Measurements from ENCODE around the gene GRIK5.
"Not testable (repeated sequence)": the region's sequence is repeated elsewhere in the genome, so short reads cannot be mapped to it uniquely, and the experiment has no call there.

GRIK5 gene

DNA sequence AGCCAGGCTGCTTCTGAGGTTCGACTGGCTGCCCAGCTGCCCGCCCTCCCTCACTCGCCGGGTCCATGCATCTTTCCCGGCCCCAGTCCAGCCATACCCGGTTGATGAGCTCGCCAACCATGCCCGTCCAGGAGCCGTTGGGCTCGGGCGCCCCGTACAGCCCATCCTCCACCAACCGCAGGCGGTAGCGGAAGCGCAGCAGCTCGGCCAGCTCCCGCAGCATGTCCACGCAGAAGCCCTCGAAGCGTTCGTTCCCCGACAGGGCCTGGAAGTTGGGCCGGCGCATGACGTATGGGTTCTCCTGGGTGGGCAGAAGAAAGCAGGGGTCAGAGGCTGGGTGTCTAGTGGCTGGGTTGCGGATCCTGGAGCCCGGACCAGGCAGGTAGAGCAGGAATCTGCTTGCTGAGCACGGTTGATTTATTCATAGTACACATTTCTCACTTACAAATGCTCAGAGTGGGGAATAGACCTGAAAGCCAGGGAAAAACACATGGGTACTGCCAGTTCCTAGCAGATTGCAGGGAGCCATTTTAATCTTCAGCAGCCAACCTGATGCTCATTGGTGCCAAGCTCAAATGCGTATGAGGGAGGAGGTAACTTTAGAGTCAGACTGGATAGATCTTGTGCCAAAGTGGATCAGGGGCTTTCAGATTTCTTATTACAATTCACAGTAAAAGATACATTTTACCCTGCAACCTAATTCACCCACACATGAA is 27.4 kb downstream of the GRIK5 start:
- Histone ChIP-seq H3K36me3 (ENCODE audit: insufficient read depth, low read length) (no peaks in the 10 kb centered on the region), H2AFZ (ENCODE audit: low read length) (no peak overlapping the region), H3K9me3 (ENCODE audit: insufficient read depth, low read depth, low read length) (no peaks in the 10 kb centered on the region), H3K9ac (ENCODE audit: low read depth, low read length, poor library complexity, severe bottlenecking) (no peak overlapping the region), H3K79me2 (ENCODE audit: insufficient read depth, low read length) (no peaks in the 10 kb centered on the region), H3K4me3 (ENCODE audit: low read length, poor library complexity, severe bottlenecking) (no peak overlapping the region), H3K27me3 (ENCODE audit: insufficient read depth, low read length, poor library complexity, severe bottlenecking) (no peaks in the 10 kb centered on the region), H3K9me2 (replicated peaks; ENCODE audit: low read depth, low read length) (no peaks in the 10 kb centered on the region), H4K20me1 (ENCODE audit: insufficient read depth, low read length, poor library complexity, severe bottlenecking) (no peaks in the 10 kb centered on the region), H3K4me2 (ENCODE audit: low read depth, low read length, poor library complexity, severe bottlenecking) (no peak overlapping the region), H3K4me1 (ENCODE audit: insufficient read depth, low read length, poor library complexity, severe bottlenecking) (no peaks in the 10 kb centered on the region), H3F3A (ENCODE audit: low read depth) (no peaks in the 10 kb centered on the region)
- no peak for TF ChIP-seq EZH2phosphoT487 (IDR thresholded peaks at IDR 0.05; ENCODE audit: borderline replicate concordance)
- TF ChIP-seq, protein P1, sequence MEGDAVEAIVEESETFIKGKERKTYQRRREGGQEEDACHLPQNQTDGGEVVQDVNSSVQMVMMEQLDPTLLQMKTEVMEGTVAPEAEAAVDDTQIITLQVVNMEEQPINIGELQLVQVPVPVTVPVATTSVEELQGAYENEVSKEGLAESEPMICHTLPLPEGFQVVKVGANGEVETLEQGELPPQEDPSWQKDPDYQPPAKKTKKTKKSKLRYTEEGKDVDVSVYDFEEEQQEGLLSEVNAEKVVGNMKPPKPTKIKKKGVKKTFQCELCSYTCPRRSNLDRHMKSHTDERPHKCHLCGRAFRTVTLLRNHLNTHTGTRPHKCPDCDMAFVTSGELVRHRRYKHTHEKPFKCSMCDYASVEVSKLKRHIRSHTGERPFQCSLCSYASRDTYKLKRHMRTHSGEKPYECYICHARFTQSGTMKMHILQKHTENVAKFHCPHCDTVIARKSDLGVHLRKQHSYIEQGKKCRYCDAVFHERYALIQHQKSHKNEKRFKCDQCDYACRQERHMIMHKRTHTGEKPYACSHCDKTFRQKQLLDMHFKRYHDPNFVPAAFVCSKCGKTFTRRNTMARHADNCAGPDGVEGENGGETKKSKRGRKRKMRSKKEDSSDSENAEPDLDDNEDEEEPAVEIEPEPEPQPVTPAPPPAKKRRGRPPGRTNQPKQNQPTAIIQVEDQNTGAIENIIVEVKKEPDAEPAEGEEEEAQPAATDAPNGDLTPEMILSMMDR (conservative IDR thresholded peaks at IDR 0.05; ENCODE audit: low read length), result no peak

- not testable (repeated sequence) for H3K4me3 ChIP-seq (ENCODE audit: low read length, poor library complexity, severe bottlenecking); H3K79me2 ChIP-seq (ENCODE audit: insufficient read depth, low read length); H4K20me1 ChIP-seq (ENCODE audit: insufficient read depth, low read length, poor library complexity, severe bottlenecking); H3K9me2 ChIP-seq (replicated peaks; ENCODE audit: low read depth, low read length); H3K4me1 ChIP-seq (ENCODE audit: insufficient read depth, low read length, poor library complexity, severe bottlenecking); H3K27me3 ChIP-seq (ENCODE audit: insufficient read depth, low read length, poor library complexity, severe bottlenecking); H3K4me2 ChIP-seq (ENCODE audit: low read depth, low read length, poor library complexity, severe bottlenecking); H3K36me3 ChIP-seq (ENCODE audit: insufficient read depth, low read length); H3K9me3 ChIP-seq (ENCODE audit: insufficient read depth, low read depth, low read length); H3F3A ChIP-seq (ENCODE audit: low read depth); H3K9ac ChIP-seq (ENCODE audit: low read depth, low read length, poor library complexity, severe bottlenecking); H2AFZ ChIP-seq (ENCODE audit: low read length)
These were observed 29.5 kb downstream of the GRIK5 start for GRCh38 chr19:42040491-42040890.

GRCh38 chr19:42040031-42040430 is 30.0 kb downstream of the GRIK5 start:
- H3K9ac ChIP-seq (ENCODE audit: low read depth, low read length, poor library complexity, severe bottlenecking), result no peak overlapping the region
- H3K9me2 ChIP-seq (replicated peaks; ENCODE audit: low read depth, low read length), result no peaks in the 10 kb centered on the region
- H3K9me3 ChIP-seq (ENCODE audit: insufficient read depth, low read depth, low read length), result no peaks in the 10 kb centered on the region
- H3K27me3 ChIP-seq (ENCODE audit: insufficient read depth, low read length, poor library complexity, severe bottlenecking), result no peaks in the 10 kb centered on the region
- H3K4me1 ChIP-seq (ENCODE audit: insufficient read depth, low read length, poor library complexity, severe bottlenecking), result no peaks in the 10 kb centered on the region
- TF ChIP-seq, protein P1 (conservative IDR thresholded peaks at IDR 0.05; ENCODE audit: low read length), result no peak
- TF ChIP-seq EZH2phosphoT487 (IDR thresholded peaks at IDR 0.05; ENCODE audit: borderline replicate concordance), result no peak
- no peak overlapping the region for H2AFZ ChIP-seq (ENCODE audit: low read length)
- no peak overlapping the region for H3K4me2 ChIP-seq (ENCODE audit: low read depth, low read length, poor library complexity, severe bottlenecking)
- H4K20me1 ChIP-seq (ENCODE audit: insufficient read depth, low read length, poor library complexity, severe bottlenecking), result no peaks in the 10 kb centered on the region
- H3K4me3 ChIP-seq (ENCODE audit: low read length, poor library complexity, severe bottlenecking), result no peak overlapping the region
- H3K36me3 ChIP-seq (ENCODE audit: insufficient read depth, low read length), result no peaks in the 10 kb centered on the region
- H3K79me2 ChIP-seq (ENCODE audit: insufficient read depth, low read length), result no peaks in the 10 kb centered on the region
- H3F3A ChIP-seq (ENCODE audit: low read depth), result no peaks in the 10 kb centered on the region

GRCh38 chr19:42038666-42039065 is 31.3 kb downstream of the GRIK5 start:
- Histone ChIP-seq H2AFZ (ENCODE audit: low read length) (no peak overlapping the region), H3F3A (ENCODE audit: low read depth) (no peaks in the 10 kb centered on the region), H3K4me1 (ENCODE audit: insufficient read depth, low read length, poor library complexity, severe bottlenecking) (no peaks in the 10 kb centered on the region), H3K27me3 (ENCODE audit: insufficient read depth, low read length, poor library complexity, severe bottlenecking) (no peaks in the 10 kb centered on the region), H3K4me2 (ENCODE audit: low read depth, low read length, poor library complexity, severe bottlenecking) (no peak overlapping the region), H3K79me2 (ENCODE audit: insufficient read depth, low read length) (no peaks in the 10 kb centered on the region), H4K20me1 (ENCODE audit: insufficient read depth, low read length, poor library complexity, severe bottlenecking) (no peaks in the 10 kb centered on the region), H3K4me3 (ENCODE audit: low read length, poor library complexity, severe bottlenecking) (no peak overlapping the region), H3K9me2 (replicated peaks; ENCODE audit: low read depth, low read length) (no peaks in the 10 kb centered on the region), H3K36me3 (ENCODE audit: insufficient read depth, low read length) (no peaks in the 10 kb centered on the region), H3K9ac (ENCODE audit: low read depth, low read length, poor library complexity, severe bottlenecking) (no peak overlapping the region), H3K9me3 (ENCODE audit: insufficient read depth, low read depth, low read length) (no peaks in the 10 kb centered on the region)
- TF ChIP-seq, protein P1 (conservative IDR thresholded peaks at IDR 0.05; ENCODE audit: low read length), result no peak
- TF ChIP-seq EZH2phosphoT487 (IDR thresholded peaks at IDR 0.05; ENCODE audit: borderline replicate concordance), result no peak
